PC-9 (cell line): Measurements from ENCODE around the gene EEF1AKMT3. TPM values are rescaled to one million over a fixed set of nuclear protein-coding genes. Genes with fewer than 3 reads are reported as not detected.

Source experiments
- BruUV-seq: library from RNA; stranded (reverse); fragments of 400-500 nt; replicated peaks from 2 replicates; lab custom pipeline; 2021; lab: Mats Ljungman, UMichigan
- CTCF ChIA-PET: fragments of 300-600 bp; sonication (Branson Sonifier 250); formaldehyde crosslinking; loops from one replicate; lab custom pipeline; 2022; ENCODE audit warnings: antibody characterized with exemption; lab: Charles Lee
- POLR2A ChIA-PET: fragments of 300-600 bp; sonication (Branson Sonifier 250); formaldehyde crosslinking; loops from one replicate; lab custom pipeline; 2022; ENCODE audit warnings: antibody characterized with exemption; ENCODE audit not compliant: unreplicated experiment; lab: Charles Lee
- DNase-seq, 2 experiments: peaks; one replicate each; pipeline versions ENCODE4 v3.0.0 to v3.0.0-alpha.2; 2015 to 2022; ENCODE audit warnings: mixed read lengths in 1 of 2
- H2AFZ ChIP-seq: fragments of 200-600 bp; sonication (generic); 2 replicates; pipeline ENCODE4 v1.8.1; 2017; ENCODE audit warnings: antibody characterized with exemption
- H3F3A ChIP-seq: fragments of 200-600 bp; sonication (generic); 2 replicates; pipeline ENCODE4 v1.8.1; 2017; ENCODE audit warnings: antibody characterized with exemption, mild to moderate bottlenecking, low read depth; ENCODE audit not compliant: insufficient read depth
- H3K27ac ChIP-seq: fragments of 200-600 bp; sonication (generic); 2 replicates; pipeline ENCODE4 v1.6.1; 2016; ENCODE audit warnings: mixed run types
- H3K27me3 ChIP-seq: fragments of 200-600 bp; sonication (generic); 2 replicates; pipeline ENCODE4 v1.6.1; 2016; ENCODE audit warnings: low read depth, mixed run types; ENCODE audit not compliant: insufficient read depth
- H3K36me3 ChIP-seq: fragments of 200-600 bp; sonication (generic); 2 replicates; pipeline ENCODE4 v1.6.1; 2016; ENCODE audit warnings: low read depth, mixed run types
- H3K4me1 ChIP-seq: fragments of 200-600 bp; sonication (generic); replicated peaks from 2 replicates; pipeline ENCODE4 v1.6.1; 2016; ENCODE audit warnings: mixed run types; ENCODE audit not compliant: insufficient read depth
- H3K4me2 ChIP-seq: fragments of 200-600 bp; sonication (generic); 2 replicates; pipeline ENCODE4 v1.6.1; 2017; ENCODE audit warnings: mixed run types
- H3K4me3 ChIP-seq: fragments of 200-600 bp; sonication (generic); 2 replicates; pipeline ENCODE4 v1.6.1; 2016; ENCODE audit warnings: mixed run types
- H3K79me2 ChIP-seq: fragments of 200-600 bp; sonication (generic); 2 replicates; pipeline ENCODE4 v1.6.1; 2017; ENCODE audit warnings: low read depth, mixed run types
- H3K9me2 ChIP-seq: fragments of 200-600 bp; sonication (generic); 2 replicates; pipeline ENCODE4 v1.8.1; 2017; ENCODE audit warnings: mild to moderate bottlenecking; ENCODE audit not compliant: insufficient read depth
- H3K9me3 ChIP-seq: fragments of 200-600 bp; sonication (generic); 2 replicates; pipeline ENCODE4 v1.8.1; 2016; ENCODE audit warnings: low read depth; ENCODE audit not compliant: insufficient read depth
- H4K20me1 ChIP-seq: fragments of 200-600 bp; sonication (generic); 2 replicates; pipeline ENCODE4 v1.8.1; 2017; ENCODE audit not compliant: insufficient read depth
- CTCF ChIP-seq: fragments of 200-600 bp; sonication (generic); conservative IDR thresholded peaks from 2 replicates; pipeline ENCODE4 v1.6.1; 2017; ENCODE audit warnings: mixed run types, antibody characterized with exemption, mild to moderate bottlenecking, moderate library complexity
- EZH2 ChIP-seq: fragments of 200-600 bp; sonication (generic); IDR thresholded peaks from 2 replicates; pipeline ENCODE4 v1.8.0; 2017; ENCODE audit warnings: antibody characterized with exemption, low read depth
- intact Hi-C: fragments of 100-400 bp; cut with micrococcal nuclease; formaldehyde crosslinking; loops from one replicate; pipeline ENCODE4 v1.10.0; 2022; ENCODE audit not compliant: unreplicated experiment
- total RNA-seq: library from RNA; stranded (reverse); gene quantifications from 2 replicates; pipeline ENCODE4 v1.2.3, GENCODE V29; 2021

EEF1AKMT3 gene
- total RNA-seq, 1 experiment from 2014 or later, result 13.1 TPM

GRCh38 chr12:57823908-57824640 lies 51.7 kb downstream of the EEF1AKMT3 start:
- Histone ChIP-seq H3K36me3 (peaks cover 28% of the 10 kb centered on the region), H3K9me2 (no peaks in the 10 kb centered on the region), H3K79me2 (no peaks in the 10 kb centered on the region), H3K4me1 (no peaks in the 10 kb centered on the region), H2AFZ (no peak overlapping the region), H3K4me2 (no peak overlapping the region), H3K9me3 (no peaks in the 10 kb centered on the region), H3K4me3 (no peak overlapping the region), H3F3A (no peaks in the 10 kb centered on the region; the same call in 1 of the 2 replicates), H4K20me1 (peaks cover 8% of the 10 kb centered on the region; the same call in 1 of the 2 replicates), H3K27me3 (no peaks in the 10 kb centered on the region), H3K27ac (no peak overlapping the region)
- BruUV-seq, result no TSS peak
- no peak for DNase-seq
- no peak for TF ChIP-seq EZH2
- TF ChIP-seq CTCF, result no peak
- intact Hi-C loops, result no loop called here
- ChIA-PET POLR2A (no interaction called here), CTCF (no interaction called here)

GRCh38 chr12:57825451-57825850 lies 53.0 kb downstream of the EEF1AKMT3 start:
- Histone ChIP-seq H3K27me3 (no peaks in the 10 kb centered on the region), H2AFZ (no peak overlapping the region), H4K20me1 (peaks cover 21% of the 10 kb centered on the region), H3K79me2 (peaks cover 3% of the 10 kb centered on the region), H3K4me2 (no peak overlapping the region), H3K4me1 (no peaks in the 10 kb centered on the region), H3K36me3 (peaks cover 28% of the 10 kb centered on the region), H3K4me3 (no peak overlapping the region), H3F3A (no peaks in the 10 kb centered on the region; the same call in 1 of the 2 replicates), H3K9me2 (no peaks in the 10 kb centered on the region), H3K9me3 (no peaks in the 10 kb centered on the region), H3K27ac (no peak overlapping the region)
- TF ChIP-seq CTCF (no peak), EZH2 (no peak)
- POLR2A ChIA-PET, result no interaction called here
- CTCF ChIA-PET, result no interaction called here
- DNase-seq, result no peak
- BruUV-seq, result no TSS peak
- intact Hi-C loops, result no loop called here

- H4K20me1 ChIP-seq, result peaks cover 31% of the 10 kb centered on the region
- H3K4me2 ChIP-seq, result no peak overlapping the region
- ChIA-PET CTCF (no interaction called here), POLR2A (no interaction called here)
- H3K4me3 ChIP-seq, result no peak overlapping the region
- no peak for DNase-seq
- intact Hi-C loops, result no loop called here
- no peak overlapping the region for H2AFZ ChIP-seq
- H3K27ac ChIP-seq, result no peak overlapping the region
- no peaks in the 10 kb centered on the region for H3K9me2 ChIP-seq
- H3K79me2 ChIP-seq, result peaks cover 11% of the 10 kb centered on the region
- no peaks in the 10 kb centered on the region for H3K27me3 ChIP-seq
- H3K36me3 ChIP-seq, result peaks cover 28% of the 10 kb centered on the region
- no peaks in the 10 kb centered on the region for H3K9me3 ChIP-seq
- TF ChIP-seq EZH2, result no peak
- TF ChIP-seq CTCF, result no peak
- BruUV-seq, result no TSS peak
- no peaks in the 10 kb centered on the region; the same call in 1 of the 2 replicates for H3F3A ChIP-seq
- no peaks in the 10 kb centered on the region for H3K4me1 ChIP-seq
Observed at GRCh38 chr12:57826400-57826799, 54.0 kb downstream of the EEF1AKMT3 start.
